GM18526 (cell line): ENCODE measurements around the gene C12orf42.

Experiments
- POLR2A ChIP-seq: IDR thresholded peaks from 3 replicates; pipeline ENCODE4 v1.6.1; 2011; ENCODE audit not compliant: insufficient read length; ENCODE audit errors: extremely low read depth

C12orf42 gene

DNA sequence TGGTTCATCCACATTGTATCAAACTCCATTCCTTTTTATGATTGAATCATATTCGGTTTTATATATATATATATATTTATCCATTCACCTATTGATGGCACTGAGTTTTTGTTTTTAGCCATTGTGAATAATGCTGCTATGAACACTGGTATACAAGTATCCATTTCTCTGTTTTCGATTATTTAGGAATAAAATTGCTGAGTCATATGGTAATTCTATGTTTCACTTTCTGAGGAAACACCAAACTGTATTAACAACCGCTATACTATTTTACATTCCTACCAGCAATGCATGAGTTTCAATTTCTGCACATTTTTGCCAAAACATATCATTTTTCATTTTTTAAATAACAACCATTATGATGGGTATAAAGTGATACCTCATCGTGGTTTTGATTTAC, 104.7 kb downstream of the C12orf42 start:
- no peak for TF ChIP-seq POLR2A

DNA sequence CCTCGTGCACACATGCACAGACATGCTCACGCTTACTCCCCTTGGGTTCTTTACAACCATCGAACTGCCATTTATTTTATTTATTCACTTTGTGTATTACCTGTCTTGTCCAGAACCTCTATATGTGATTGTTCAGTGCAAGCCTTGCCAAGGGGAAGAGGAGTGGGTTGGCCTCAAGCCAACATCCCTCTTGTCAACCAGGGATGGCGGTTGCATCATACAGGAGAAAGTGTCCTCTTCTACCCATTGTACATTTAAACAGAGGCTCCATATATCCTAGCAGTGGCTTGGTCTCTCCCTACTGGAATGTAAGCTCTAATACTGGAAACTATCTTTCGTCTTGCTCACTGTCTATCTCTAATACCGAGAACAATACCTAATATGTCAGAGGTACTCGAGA, 108.4 kb downstream of the C12orf42 start:
- no peak for TF ChIP-seq POLR2A

DNA sequence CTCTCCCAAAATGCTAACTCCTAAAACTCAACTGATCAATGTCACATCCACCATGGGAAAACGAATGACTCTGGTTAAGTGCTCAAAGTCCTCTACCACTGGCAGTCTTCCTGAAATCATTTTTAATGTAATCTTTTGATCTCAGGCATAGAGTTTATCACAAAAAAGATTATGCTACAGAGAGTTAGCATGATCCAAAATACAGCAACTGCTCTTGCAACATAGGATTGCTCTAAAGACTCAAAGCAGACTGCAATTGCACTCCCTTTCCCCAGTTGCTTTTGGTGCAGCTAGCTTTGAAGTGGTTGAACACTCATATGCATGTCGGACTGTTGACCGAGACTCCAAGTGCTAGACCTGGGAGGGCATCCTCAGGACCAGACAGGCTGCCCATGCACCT, 109.3 kb downstream of the C12orf42 start:
- TF ChIP-seq POLR2A, result no peak

DNA sequence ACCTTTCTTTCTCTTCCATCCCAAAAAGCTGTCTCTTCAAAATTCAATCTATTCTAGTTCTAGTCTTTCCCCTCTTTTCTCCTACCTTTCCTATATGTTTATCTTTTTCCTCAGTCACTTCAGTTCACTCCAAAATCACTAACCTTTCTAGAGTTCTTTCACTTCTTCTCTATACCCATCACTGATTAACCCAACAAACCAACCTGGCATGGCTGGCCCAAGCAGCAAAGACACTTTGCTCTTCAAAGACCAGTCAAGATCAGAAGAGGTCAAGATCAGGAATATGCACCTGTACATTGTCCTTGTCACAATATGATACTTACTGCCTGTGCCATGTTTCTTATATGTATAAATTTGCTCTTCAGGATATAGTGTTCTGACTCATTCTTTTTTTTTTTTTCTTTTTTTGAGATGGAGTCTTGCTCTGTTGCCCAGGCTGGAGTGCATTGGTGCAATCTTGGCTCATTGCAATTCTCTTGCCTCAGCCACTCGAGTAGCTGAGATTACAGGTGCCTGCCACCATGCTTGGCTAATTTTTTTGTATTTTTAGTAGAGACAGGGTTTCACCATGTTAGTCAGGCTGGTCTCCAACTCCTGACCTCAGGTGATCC, 112.9 kb downstream of the C12orf42 start:
- TF ChIP-seq POLR2A, result no peak

DNA sequence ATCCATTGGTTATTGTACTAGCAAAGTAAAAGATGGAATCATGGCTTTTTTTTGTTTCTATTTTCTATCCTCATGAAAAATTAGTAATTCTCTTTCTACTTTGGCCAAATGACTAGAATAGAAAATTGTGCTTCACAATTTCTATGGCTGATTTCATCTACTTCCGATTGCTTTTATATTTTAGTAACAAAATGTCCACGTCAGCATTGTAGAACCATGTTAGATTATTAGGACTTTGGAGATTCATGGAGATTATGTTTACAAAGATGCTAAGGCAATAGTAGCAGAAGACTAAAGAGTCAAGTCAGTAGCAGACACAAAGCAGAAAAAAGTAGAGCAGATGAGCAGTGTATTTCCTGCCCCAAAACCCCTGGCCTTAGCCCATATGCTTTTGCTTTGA, 113.6 kb downstream of the C12orf42 start:
- TF ChIP-seq POLR2A, result no peak

DNA sequence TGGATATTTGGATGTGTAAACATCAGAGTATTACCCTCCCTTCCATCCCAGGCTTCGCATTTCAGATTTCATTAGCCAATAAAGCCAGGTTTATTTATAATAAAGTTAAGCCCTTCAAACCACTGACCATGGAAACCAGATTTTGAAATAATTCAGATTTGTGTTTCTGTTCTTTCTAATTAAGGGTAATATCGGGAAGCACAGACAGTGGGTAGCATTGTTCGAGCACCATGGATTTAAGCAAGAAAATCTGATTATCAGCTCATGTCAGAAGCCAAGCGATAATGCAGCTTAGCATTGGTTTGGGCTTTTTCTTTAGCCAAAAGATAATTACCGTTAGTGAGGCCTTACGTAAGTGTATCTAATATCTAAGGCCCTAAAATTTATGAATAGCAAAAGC, 116.1 kb downstream of the C12orf42 start:
- TF ChIP-seq POLR2A, result no peak

DNA sequence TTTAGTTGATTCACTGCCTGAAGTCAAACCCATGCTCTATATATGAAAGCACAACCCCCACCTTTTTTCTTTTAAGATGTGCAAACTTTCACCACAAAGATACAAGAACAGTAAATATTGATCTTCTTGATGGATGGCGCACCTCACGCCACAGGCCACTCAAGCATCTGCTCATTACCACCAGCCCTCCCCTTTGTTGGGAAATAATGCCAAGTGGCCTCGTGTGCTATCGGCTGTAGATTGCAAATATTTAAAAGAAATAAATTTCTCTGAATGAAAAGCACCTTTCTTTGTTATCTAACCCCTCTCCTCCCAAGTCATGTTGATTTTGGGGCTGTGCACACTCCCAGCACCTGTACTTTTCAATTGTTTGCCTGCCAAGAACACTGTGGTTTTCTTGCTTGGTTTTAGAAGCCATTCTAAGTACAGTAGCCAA, 122.7 kb downstream of the C12orf42 start:
- no peak for TF ChIP-seq POLR2A

DNA sequence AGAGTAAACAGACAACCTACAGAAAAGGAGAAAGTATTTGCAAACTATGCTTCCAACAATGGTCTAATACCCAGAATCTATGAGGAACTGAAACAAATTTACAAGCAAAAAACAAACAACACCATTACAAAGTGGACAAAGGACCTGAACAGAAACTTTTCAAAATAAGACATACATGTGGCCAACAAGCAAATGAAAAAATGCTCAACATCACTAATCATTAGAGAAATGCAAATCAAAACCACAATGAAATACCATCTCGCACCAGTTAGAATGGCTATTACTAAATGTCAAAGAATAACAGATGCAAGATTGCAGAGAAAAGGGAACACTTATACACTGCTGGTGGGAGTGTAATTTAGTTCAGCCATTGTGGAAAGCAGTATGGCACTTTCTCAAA, 125.8 kb downstream of the C12orf42 start:
- no peak for TF ChIP-seq POLR2A

DNA sequence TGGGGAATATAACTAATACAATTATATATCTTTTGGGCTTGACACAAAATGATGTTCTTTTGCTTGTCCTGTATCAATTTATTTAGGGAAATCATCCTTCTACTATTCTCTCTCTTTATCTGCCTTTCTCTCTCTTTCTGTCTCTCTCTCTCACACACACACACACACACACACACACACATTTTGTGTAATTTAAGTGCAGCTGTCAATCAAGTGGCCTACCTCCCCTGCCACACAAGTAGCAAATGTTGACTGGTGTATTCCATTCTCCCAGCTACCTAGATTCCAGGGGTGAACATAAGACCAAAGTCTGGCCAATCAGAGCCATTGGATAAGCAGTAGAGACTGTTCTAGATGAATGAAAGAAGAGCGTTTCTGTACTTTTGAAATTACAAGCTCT, 127.6 kb downstream of the C12orf42 start:
- no peak for TF ChIP-seq POLR2A

DNA sequence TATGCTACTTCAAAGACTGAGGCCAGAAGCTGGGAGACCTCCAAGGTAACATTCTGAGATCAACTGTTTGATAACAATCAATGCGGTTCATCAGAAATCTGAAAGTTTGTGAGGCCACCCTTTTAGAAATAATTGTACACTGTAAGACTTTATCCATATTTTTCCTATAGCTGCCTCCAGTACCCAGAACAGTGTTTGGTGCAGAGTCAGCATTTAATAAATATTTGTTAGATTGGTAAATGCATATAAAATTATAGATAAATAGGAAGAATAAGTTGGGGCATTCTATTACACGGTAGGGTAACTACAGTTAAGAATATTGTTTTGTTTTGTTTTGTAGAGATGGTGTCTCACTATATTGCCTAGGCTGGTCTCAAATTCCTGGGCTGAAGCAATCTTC, 141.4 kb downstream of the C12orf42 start:
- TF ChIP-seq POLR2A, result no peak

DNA sequence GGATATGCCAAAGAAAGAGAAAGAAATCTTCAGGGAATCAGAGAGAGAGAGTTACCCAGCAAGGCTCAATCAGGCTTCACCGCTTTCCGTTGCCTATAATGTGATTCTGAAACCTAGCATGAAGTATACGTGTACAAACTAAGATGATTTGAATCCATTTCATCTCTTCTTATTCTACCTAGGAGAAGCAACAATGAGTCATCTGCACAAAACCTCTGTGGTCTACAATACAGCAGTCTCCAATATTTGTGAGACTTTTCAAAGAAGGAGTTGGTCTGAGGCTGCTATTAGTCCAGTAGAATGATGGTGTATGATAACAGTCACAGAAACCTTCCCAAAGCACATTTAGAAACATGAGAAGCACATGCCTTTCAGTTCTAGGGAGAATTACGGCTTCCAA, 141.9 kb downstream of the C12orf42 start:
- TF ChIP-seq POLR2A, result no peak

DNA sequence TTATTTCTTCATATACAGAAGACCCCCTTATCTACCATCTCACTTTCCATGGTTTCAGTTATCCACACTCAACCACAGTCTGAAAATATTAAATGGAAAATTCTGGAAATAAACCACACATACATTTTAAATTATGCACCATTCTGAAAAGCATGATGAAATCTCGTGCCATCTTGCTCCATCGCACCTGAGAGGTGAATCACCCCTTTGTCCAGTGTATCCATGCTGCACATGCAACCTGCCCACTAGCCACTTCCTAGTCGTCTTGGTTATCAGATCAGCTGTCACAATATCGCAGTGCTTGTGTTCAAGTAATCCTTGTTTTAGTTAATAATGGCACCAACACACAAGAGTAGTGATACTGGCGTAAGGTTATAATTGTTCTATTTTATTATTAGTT, 145.7 kb downstream of the C12orf42 start:
- TF ChIP-seq POLR2A, result no peak

DNA sequence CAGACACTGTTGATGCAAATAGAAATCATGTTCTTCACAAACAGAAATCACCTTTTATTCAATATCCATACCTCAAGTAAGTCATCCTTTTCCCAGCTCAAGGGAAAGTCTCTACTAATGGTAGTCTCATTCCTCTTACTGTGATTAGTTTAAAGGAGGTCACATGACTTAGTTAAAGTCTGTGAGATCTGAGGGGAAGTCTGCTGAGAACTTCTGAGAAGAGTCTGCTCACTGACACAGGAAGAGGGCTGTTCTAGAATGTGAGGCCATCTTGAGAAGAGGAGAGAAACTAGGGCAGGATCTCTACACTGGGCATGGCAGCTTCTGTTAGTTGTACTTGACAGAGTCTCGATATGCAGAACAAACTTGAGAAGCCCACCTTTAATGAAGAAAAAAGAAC, 146.8 kb downstream of the C12orf42 start:
- TF ChIP-seq POLR2A, result no peak

DNA sequence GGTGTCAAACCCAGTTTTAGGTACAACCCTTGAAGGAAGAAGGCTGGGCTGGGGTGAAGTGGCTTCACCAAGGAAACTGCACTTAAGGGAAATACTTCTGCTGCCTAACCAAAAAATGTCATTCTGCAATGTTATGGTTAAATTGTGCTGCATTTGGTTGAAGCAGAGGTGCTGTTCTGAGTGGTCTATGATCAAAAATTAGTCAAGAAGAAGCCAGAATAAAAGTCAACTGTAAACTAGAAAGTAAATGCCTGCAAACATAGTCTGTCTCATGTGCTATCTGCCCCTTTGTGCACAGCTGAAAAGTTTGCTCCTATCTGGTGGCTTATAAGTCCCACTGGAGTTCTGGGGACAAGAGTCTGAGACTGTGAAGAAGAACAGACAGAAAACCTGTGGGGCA, 158.8 kb downstream of the C12orf42 start:
- TF ChIP-seq POLR2A, result no peak

DNA sequence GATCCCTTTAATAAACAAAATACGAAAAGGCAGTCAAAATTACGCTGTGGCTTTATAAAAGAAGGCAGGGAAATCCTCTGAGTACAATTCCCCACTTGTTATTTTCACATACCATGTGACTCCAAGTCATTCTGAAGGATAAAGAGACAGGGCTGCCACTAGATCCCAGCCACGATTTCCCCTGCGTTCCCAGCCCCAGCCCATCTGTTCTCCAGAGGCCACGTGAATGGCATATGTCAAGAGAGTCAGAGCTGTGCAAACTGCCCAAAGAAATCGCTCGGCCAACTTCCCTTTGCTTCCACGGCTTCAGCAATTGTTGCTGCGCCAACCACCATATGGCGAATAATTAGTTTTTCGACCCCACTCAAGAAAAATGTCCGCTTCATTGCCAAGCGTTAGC, 161.3 kb downstream of the C12orf42 start:
- no peak for TF ChIP-seq POLR2A

DNA sequence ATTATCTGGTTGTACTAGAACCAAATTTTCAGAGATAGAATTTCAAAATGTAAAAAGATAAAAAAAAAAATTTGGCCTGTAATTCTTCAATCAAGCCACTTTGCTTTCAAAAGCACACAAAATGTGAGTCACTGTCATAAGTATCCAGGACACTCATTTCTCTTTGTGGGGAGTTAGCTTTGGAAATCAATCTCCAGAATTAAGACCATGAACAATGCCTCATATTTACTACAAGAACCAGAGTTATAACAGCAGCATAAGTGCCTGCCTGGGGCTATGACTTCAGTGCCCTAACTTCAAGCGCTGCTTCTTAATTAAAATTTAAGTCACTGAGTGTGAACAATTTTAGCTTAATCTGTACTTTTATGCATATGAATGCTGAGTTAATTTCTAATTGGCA, 162.1 kb downstream of the C12orf42 start:
- TF ChIP-seq POLR2A, result no peak

DNA sequence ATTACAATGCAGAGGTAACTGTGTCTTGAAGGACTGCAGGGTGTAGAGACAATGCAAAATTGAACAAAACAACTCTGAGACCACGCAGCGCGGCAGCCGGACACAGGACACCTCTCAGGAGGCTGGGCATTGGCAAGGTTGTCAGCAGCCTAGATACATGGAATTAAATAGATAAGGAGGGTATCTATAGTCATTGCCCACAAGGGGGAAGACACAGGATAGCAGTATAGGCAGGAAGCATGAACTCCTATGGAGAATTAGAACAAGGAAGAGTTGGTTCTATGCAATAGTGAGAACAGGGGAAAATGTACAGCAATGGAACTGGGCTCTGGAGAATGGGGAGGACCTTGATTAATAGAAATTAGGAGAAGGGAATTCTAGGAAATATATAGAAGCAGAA, 164.1 kb downstream of the C12orf42 start:
- TF ChIP-seq POLR2A, result no peak

DNA sequence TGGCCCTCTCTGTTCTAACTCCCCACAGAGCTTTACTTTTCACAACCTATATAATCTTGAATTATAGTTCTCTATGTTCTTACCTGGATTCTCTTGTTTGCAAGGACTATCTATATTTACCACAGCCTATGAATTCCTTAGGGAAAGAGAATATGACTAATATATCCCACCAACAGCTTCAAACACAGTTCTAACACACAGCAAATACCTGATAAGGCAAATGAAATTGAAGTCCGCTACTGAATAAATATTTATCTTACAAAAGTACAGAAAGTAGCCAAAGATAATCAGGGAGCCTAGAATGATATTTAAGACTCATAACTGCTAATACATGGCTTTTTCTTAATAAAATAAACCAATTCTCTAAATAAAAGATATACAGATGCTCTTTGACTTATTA, 165.1 kb downstream of the C12orf42 start:
- no peak for TF ChIP-seq POLR2A
